WERI-Rb-1 (cell line): ENCODE data around the gene GPHN.

ENCODE experiments used
- DNase-seq: peaks from one replicate; pipeline ENCODE4 v3.0.0-alpha.2; 2020
- H3K27ac ChIP-seq: fragments of 250-450 bp; sonication (Bioruptor Pico); 2 replicates; pipeline ENCODE4 v1.5.1; 2020; ENCODE audit warnings: mild to moderate bottlenecking, moderate library complexity
- H3K27me3 ChIP-seq: fragments of 250-450 bp; sonication (Bioruptor Pico); 2 replicates; pipeline ENCODE4 v1.5.1; 2021; ENCODE audit warnings: mild to moderate bottlenecking, low read depth, moderate library complexity; ENCODE audit not compliant: insufficient read depth, severe bottlenecking
- H3K36me3 ChIP-seq: fragments of 250-450 bp; sonication (Bioruptor Pico); 2 replicates; pipeline ENCODE4 v1.5.1; 2020; ENCODE audit warnings: mild to moderate bottlenecking, moderate library complexity
- H3K4me3 ChIP-seq: 2 replicates; pipeline ENCODE4 v1.5.1; 2011; ENCODE audit warnings: low read depth, mild to moderate bottlenecking, control low read depth, low read length
- H3K9me3 ChIP-seq: fragments of 250-450 bp; sonication (Bioruptor Pico); 2 replicates; pipeline ENCODE4 v1.5.1; 2021; ENCODE audit warnings: mild to moderate bottlenecking, moderate library complexity; ENCODE audit not compliant: severe bottlenecking
- TF ChIP-seq, protein P1 (sequence below): IDR thresholded peaks from 2 replicates; pipeline ENCODE4 v1.5.1; 2011; ENCODE audit warnings: low read depth, mild to moderate bottlenecking, control low read depth, inconsistent platforms, low read length

GPHN gene

DNA sequence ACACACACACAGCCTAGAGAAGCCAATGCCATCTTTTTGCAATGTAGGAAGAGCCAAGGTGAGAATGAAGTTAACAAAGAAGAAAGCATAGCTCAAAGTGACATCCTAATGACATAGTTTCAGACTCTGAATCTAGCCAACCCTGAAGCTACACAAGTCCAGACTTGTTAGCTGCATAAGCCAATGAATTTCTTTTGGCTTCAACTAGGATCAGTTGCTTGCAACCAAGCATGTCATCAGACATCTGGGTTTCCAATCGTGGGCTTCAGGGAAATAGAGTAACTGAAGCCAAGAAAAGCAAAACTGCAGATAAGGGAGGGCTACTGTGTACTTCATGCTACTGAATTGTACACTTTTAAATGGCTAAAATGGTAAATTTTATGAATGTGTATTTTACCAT lies 4.4 kb upstream of the GPHN start:
- Histone ChIP-seq H3K36me3 (peaks cover 2% of the 10 kb centered on the region; the same call in 1 of the 2 replicates), H3K9me3 (no peaks in the 10 kb centered on the region), H3K4me3 (no peak overlapping the region), H3K27me3 (no peaks in the 10 kb centered on the region), H3K27ac (no peak overlapping the region)
- TF ChIP-seq, protein P1, sequence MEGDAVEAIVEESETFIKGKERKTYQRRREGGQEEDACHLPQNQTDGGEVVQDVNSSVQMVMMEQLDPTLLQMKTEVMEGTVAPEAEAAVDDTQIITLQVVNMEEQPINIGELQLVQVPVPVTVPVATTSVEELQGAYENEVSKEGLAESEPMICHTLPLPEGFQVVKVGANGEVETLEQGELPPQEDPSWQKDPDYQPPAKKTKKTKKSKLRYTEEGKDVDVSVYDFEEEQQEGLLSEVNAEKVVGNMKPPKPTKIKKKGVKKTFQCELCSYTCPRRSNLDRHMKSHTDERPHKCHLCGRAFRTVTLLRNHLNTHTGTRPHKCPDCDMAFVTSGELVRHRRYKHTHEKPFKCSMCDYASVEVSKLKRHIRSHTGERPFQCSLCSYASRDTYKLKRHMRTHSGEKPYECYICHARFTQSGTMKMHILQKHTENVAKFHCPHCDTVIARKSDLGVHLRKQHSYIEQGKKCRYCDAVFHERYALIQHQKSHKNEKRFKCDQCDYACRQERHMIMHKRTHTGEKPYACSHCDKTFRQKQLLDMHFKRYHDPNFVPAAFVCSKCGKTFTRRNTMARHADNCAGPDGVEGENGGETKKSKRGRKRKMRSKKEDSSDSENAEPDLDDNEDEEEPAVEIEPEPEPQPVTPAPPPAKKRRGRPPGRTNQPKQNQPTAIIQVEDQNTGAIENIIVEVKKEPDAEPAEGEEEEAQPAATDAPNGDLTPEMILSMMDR = no peak
- DNase-seq = no peak

- DNase-seq = no peak
- TF ChIP-seq, protein P1 = no peak
Observed at GRCh38 chr14:66507181-66507721, 696 bp upstream of the GPHN start.

GRCh38 chr14:66508547-66508845 lies 549 bp downstream of the GPHN start:
- TF ChIP-seq, protein P1 = no peak
- no peaks in the 10 kb centered on the region for H3K9me3 ChIP-seq
- no peak for DNase-seq
- H3K27me3 ChIP-seq = no peaks in the 10 kb centered on the region
- H3K27ac ChIP-seq = peak overlapping the region; percentile 97
- peak overlapping the region; percentile 95 for H3K4me3 ChIP-seq
- H3K36me3 ChIP-seq = peaks cover 3% of the 10 kb centered on the region; the same call in 1 of the 2 replicates

More at GRCh38 chr14:66507181-66507721, 696 bp upstream of the GPHN start:
- Histone ChIP-seq H3K9me3 (no peaks in the 10 kb centered on the region), H3K27ac (peak overlapping the region; percentile 97), H3K36me3 (peaks cover 3% of the 10 kb centered on the region; the same call in 1 of the 2 replicates), H3K4me3 (peak overlapping the region; percentile 95), H3K27me3 (no peaks in the 10 kb centered on the region)

GRCh38 chr14:66508846-66509621 lies 1.1 kb downstream of the GPHN start:
- peaks cover 3% of the 10 kb centered on the region; the same call in 1 of the 2 replicates for H3K36me3 ChIP-seq
- no peaks in the 10 kb centered on the region for H3K9me3 ChIP-seq
- peak overlapping the region; percentile 97 for H3K27ac ChIP-seq
- H3K4me3 ChIP-seq = peak overlapping the region; percentile 95
- TF ChIP-seq, protein P1 = no peak
- DNase-seq = peak; percentile 69
- no peaks in the 10 kb centered on the region for H3K27me3 ChIP-seq

DNA sequence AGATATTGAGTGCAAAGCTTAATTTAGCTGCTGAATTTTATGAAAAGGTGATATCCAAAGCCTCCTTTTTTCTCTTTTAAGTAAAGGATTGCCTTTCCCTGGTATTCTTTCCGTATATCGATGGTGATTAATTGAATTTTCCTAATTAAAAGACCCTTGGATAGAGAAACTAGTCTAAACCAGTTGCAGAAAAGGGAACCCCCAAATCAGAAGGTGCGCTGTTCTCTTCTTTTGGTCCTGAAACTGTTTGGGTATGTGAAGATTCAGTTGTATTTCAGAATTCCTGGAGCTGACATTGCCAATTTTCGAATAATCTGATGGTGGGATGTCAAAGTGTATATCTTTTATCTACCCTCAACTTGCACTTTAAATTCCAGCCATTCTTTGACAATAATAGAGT lies 1.9 kb downstream of the GPHN start:
- H3K27ac ChIP-seq = peak overlapping the region; percentile 97
- TF ChIP-seq, protein P1 = no peak
- DNase-seq = no peak
- peak overlapping the region; percentile 95 for H3K4me3 ChIP-seq
- no peaks in the 10 kb centered on the region for H3K9me3 ChIP-seq
- H3K27me3 ChIP-seq = no peaks in the 10 kb centered on the region
- peaks cover 3% of the 10 kb centered on the region; the same call in 1 of the 2 replicates for H3K36me3 ChIP-seq
